ENCODE data around the gene CCDC14.
"Not testable (repeated sequence)": the region's sequence is repeated elsewhere in the genome, so short reads cannot be mapped to it uniquely, and the experiment has no call there.

CCDC14 gene

GRCh38 chr3:123960781-123961507 lies at the start of gene CCDC14:
TSS of gene CCDC14 (minus strand) at chr3:123961229. CDS start at chr3:123961173, 56 bp downstream.
- peak; percentile 75 to 92 for DNase-seq

GRCh38 chr3:124008321-124008720 lies 47.3 kb upstream of the CCDC14 start:
- not testable (repeated sequence) for DNase-seq

DNA sequence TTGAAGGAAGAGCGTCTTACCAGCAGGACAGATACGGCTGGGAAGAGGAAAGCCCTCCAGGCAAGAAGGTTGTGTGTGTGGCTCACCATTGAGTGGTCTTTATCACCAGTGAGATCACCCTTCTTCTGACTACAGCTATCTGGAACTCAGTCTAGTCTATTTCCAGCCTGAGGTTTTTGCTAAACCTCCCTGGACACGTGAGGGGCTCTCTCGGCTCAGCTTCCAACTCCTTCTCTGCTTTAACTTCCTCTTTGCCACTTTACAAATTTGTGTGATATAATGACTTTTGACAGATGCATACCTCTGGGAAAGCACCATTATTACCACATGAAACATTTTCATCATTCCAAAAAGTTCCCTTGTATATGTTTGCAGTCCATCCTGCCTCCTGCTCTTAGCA lies 46.2 kb upstream of the CCDC14 start:
- no peak for DNase-seq

GRCh38 chr3:124002405-124003079 lies 41.5 kb upstream of the CCDC14 start:
- not testable (repeated sequence) for DNase-seq

DNA sequence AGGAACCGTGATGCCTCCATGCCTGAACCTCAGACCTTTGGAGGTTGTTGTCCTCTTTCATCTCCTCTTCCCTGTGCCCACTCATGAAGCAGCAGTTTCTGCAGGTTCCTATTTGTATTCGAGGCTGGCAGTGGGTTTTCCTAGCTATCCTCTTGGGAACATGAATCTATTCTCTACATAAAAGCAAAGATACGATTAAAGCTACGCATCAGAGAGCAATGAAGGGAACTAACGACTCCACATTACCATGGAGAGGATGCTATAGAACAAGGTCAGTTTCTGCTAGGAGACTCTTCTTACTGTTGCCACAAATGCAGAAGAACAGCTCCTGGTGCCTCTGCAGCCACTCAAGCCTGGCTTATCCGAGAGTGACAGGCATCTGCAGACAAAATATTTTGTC lies 40.3 kb upstream of the CCDC14 start:
- not testable (repeated sequence) for DNase-seq

GRCh38 chr3:123997543-123997942 lies 36.5 kb upstream of the CCDC14 start:
- no peak for DNase-seq

GRCh38 chr3:123993818-123994217 lies 32.8 kb upstream of the CCDC14 start:
- peak; percentile 42 to 65 for DNase-seq

DNA sequence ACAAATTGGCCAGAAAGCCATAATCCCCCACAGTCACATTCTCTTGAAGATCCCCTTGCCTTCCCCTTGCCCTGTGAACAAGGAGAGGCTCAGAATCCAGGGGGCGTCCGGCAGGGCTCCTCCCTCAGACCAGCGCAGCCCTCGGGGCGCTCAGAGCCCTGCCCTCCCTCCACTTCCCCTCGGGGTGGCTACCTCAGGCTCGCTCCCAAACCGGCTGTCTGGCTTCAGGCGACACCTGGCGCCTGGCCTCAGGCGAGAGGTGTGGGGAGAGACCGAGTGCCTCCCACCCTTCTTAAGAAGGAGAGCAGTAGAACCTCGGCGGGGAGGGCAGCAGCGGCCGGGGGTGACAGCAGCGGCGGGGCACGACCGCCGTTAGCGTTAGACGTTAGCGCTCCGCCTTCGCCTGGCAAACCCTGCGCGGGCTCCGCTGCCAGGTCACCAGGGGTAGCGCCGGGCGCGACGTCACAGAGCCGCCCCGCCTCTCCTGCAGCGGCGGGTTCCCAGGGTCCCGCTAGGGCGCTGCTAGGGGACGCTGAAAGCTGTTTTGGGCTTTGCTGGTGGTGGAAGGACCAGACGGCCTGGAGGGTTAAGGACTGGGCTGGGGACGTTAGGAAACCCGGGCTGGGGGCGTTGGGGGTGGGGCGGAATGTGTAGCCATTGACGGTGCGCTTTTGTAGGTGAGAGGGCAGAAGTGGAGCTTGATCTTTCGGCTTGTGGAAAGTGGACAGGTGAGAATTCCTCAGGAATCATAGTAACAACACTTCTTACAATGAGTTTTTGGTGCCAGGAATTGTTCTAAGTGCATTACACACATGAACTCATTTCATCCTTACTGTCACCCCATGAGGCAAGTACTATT lies 30.9 kb upstream of the CCDC14 start, which contains the start of gene ROPN1:
TSS of gene ROPN1 (minus strand) at position 395 of the 859 bp plus-strand sequence. CDS start 11,643 bp downstream, outside the sequence.
- DNase-seq, result not testable (repeated sequence)

DNA sequence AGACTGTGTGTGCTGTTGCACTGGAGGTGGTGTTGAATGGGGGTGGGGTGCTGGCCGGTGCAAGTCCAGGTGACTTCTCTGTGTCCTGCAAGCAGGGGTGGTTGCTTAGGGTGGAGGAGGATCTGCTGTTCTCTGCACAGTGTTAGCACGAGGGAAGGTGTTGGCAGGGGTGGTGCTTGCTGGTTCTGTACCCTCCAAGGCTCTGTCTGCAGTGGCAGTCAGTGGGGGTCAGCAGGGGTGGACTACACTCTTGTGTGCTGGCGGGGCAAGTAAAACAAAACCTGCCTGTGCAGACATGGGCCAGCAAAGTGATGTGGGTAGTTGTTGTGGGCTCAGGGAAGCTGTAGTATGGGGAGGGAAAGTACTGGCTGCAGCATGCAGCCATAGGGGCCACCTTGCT lies 25.4 kb upstream of the CCDC14 start:
- DNase-seq, result no peak

DNA sequence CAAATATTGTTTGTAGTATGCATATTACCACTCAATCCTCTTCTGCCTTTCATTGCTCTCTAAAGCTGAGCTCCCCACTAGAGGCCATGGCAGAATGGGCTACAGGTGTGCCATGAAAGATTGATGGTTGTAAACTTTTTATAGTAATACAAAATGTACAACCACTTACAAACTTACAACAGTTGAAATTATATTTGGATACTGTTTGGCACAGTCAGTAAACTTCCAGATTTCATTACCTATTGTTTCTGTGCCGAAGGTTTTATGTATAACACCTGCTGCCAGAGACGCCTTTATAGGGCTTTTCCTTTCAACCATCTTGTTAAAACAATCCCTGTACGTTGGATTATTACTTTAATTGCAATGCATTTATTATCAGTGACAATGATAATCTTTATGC lies 23.9 kb upstream of the CCDC14 start:
- DNase-seq, result no peak

GRCh38 chr3:123984350-123984749 lies 23.3 kb upstream of the CCDC14 start:
- DNase-seq, result no peak

DNA sequence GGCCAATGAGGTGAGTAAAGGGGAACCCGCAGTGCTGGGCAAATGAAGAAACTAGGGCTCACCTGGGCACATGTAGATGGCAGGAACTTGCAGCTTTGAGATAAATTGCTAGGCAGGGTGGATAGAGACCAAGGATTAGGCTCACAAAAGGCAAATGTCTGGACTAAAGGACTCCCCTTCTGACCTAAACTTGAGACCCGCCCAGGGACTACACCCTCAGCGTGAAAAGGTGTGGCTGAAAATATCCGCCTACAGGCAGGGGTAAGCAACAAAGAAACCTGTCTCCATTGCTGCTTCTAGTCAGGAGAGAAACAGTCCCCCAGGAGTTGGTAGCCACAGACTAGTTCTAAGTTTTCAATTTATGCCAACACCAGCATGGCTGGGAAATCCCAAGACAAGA lies 20.3 kb upstream of the CCDC14 start:
- not testable (repeated sequence) for DNase-seq

DNA sequence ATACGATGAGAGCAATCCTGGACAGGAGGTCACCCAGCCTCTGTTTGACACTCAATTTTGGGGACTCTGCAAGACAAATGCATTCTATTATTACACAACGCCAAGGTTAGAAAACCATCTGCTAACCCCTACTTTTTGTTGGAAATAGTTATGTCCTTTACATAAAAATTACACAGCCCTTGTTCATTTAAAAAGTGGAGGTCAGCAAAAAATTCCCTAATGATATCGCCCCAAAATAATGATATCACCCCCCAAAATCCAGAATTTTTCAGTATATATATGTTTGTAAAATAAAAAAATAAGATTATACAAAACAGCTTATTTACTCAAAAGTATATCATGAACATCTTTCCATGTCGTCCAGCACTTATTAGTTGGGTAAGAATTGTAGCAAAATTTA lies 19.5 kb upstream of the CCDC14 start:
- DNase-seq, result no peak

DNA sequence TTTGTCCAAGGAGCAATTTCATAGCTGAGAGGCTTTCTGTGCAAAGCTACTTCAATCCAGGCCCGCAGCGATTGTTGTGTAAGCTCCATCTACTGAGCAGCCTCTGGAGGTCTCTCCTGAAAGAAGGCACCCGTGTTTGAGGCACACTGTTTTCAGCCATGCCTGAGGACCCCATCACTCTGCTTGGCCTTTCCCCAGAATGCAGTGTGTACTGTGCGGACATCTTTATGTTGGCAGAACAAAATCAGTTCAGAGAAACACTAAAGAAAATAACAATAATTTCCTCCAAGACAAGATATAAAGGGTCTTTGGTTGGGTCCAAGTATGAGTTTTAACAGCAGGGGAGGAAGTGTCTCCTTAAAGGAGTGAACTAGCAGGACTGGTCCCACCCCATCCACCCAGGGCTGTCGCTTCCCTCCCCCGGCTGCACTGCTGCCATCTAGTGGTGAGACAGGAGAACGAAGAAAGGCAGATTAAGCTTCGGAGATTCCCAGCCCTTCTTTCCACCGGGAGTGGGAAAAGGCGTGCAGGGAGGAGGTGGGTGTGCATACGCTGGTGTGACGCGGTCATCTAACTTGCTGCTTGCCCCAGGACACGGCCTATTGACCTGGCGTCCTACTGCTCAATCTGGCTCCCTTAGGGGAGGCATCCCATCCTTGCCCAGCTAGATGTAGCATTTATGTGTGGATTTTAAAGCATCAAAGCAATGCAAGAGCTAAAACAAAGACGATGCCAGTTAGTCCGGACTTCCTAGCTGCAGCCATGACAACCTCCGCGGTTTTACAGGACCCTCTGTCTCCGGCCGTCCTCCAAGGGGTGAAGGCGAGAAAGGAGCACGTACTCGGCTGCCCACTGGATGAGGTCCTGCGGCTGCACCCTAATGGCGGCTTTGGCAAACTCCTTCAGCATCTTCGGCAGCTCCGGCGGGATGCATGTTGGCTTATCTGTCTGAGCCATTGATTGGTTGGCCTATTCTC lies 18.8 kb upstream of the CCDC14 start:
- DNase-seq, result not testable (repeated sequence)

DNA sequence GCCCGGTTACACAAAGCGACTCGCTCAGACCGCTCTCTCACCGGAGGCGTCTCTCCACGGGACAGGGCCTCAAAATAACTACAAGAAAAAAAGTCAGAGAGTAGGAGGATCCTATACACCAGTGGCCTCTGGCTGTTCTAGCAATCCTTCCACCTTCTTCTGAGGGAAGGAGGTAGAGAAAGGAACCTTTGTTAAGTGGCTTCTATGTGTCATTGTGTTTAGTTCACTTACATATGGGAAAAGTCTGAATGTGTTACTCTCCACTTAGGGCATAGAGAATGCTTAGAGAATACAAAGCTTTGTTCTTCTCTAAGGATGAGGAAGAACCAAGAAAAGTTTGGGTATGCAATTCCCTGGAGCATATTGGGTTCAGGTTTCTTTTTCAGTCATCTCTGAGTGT lies 15.9 kb upstream of the CCDC14 start:
- DNase-seq, result not testable (repeated sequence)

- not testable (repeated sequence) for DNase-seq
These were observed 15.3 kb upstream of the CCDC14 start for GRCh38 chr3:123976181-123976898.

DNA sequence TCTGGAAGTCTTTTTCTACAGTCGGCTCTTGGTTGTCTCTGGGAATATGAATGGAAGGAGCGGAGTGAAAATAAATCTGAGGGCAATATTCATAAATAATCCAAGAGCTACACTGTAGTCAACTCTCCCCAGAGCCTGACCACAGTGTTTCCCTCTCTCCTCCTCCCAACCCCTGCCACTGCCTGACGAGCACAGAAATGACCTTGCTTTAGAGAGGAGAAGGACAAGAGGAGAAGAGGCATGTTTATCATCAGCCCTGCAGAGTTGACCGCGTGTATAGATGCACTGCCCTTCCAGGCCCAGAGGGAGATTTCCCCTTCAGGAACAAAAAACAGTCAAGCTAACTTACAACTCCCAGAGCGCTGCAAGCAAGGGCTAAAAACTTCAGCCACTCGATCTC lies 14.0 kb upstream of the CCDC14 start:
- not testable (repeated sequence) for DNase-seq

DNA sequence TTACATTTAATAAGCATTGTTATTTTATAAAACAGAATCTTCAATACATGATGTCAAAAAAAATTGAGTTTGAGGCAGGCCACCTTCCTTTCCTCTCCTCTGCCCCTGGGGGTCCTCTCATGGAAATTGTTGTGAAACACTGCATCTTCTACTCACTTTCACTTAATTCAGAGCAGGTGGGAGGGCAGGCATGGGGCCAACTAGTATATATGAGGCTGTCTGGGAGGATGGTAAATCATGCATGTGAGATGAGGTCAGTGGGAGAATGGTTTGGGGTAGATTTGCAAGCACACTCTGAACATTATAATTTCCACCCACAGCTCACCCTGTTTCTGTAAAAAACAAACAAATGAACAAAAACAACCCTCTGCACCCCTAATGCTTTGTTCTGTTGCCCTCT lies 10.4 kb upstream of the CCDC14 start:
- no peak for DNase-seq

- not testable (repeated sequence) for DNase-seq
These were observed 6.2 kb upstream of the CCDC14 start for GRCh38 chr3:123967260-123967659.

GRCh38 chr3:123966799-123967198 lies 5.8 kb upstream of the CCDC14 start:
- not testable (repeated sequence) for DNase-seq

GRCh38 chr3:123964793-123965192 lies 3.8 kb upstream of the CCDC14 start:
- not testable (repeated sequence) for DNase-seq

Data from NCI-H187 (cell line).